ENCODE data around the gene TEN1. TPM values are rescaled to one million over a fixed set of nuclear protein-coding genes. Genes with fewer than 3 reads are reported as not detected.

Gene TEN1
- total and polyA plus RNA-seq, 2 of the 13 experiments (the other 11 are each of a cell fraction or from before 2014, with no cell fraction given): 18.0 to 21.3 TPM

- TF ChIP-seq PCBP1 (IDR thresholded peaks at IDR 0.05; ENCODE audit: borderline replicate concordance, low read depth, low read length) (0 out of 2 replicates have a peak, but pooled peaks have one; percentile 71), PRDM10 (CRISPR knock-in tag; IDR thresholded peaks at IDR 0.05; ENCODE audit: low read depth) (no peak), ZNF256 (CRISPR knock-in tag; conservative IDR thresholded peaks at IDR 0.05) (no peak), BHLHE40 (IDR thresholded peaks at IDR 0.05; ENCODE audit: low read length) (0 out of 2 replicates have a peak, but pooled peaks have one; percentile 23), IRF9 (CRISPR knock-in tag; IDR thresholded peaks at IDR 0.05; ENCODE audit: borderline replicate concordance) (no peak; the same call in 1 of the 2 replicates), ZNF501 (CRISPR knock-in tag; IDR thresholded peaks at IDR 0.05) (peak; percentile 81), HNF1B (CRISPR knock-in tag; IDR thresholded peaks at IDR 0.05) (peak; percentile 89; the same call in 1 of the 2 replicates), XBP1 (CRISPR knock-in tag; IDR thresholded peaks at IDR 0.05) (no peak), IRX3 (CRISPR knock-in tag; IDR thresholded peaks at IDR 0.05; ENCODE audit: borderline replicate concordance, low read depth) (no peak), SRY (CRISPR knock-in tag; IDR thresholded peaks at IDR 0.05) (peak; percentile 77; the same call in 1 of the 2 replicates), MYNN (CRISPR knock-in tag; IDR thresholded peaks at IDR 0.05; ENCODE audit: low read depth) (no peak)
Measured at GRCh38 chr17:76014100-76014924, 35.3 kb downstream of the TEN1 start (continued).

Data from HepG2 (cell line).